Aorta (tissue), 5 donors: ENCODE results near the gene PARD3. TPM values are rescaled to one million over a fixed set of nuclear protein-coding genes. Genes with fewer than 3 reads are reported as not detected.

Experiments
- ATAC-seq: fragments of 200-7000 bp; cut with Tn5 transposase; one replicate; pipeline ENCODE4 v1.9.1; 2022; ENCODE audit warnings: moderate library complexity; ENCODE audit not compliant: low FRiP score
- DNase-seq, 2 donors: peaks; one replicate each; pipeline ENCODE4 v3.0.0-alpha.2; 2020
- H3K27ac ChIP-seq, 2 donors: one replicate each; pipeline ENCODE4 v1.5.1; 2013; ENCODE audit warnings: low read length in 2 of 2, mild to moderate bottlenecking in 2 of 2, moderate library complexity in 2 of 2, control low read depth in 1 of 2, inconsistent platforms in 1 of 2, low read depth in 1 of 2
- H3K27me3 ChIP-seq, 2 donors: one replicate each; pipeline ENCODE4 v1.6.1; 2013; ENCODE audit warnings: control low read depth in 1 of 2, low read length in 1 of 2, mild to moderate bottlenecking in 1 of 2, moderate library complexity in 1 of 2; ENCODE audit not compliant: insufficient read depth in 2 of 2, control insufficient read depth in 1 of 2
- H3K36me3 ChIP-seq, 2 donors: one replicate each; pipeline ENCODE4 v1.6.1; 2013; ENCODE audit warnings: control low read depth in 1 of 2, low read length in 1 of 2, mild to moderate bottlenecking in 1 of 2; ENCODE audit not compliant: insufficient read depth in 2 of 2, control insufficient read depth in 1 of 2
- H3K4me1 ChIP-seq, 2 donors: one replicate each; pipeline ENCODE4 v1.6.1; 2013; ENCODE audit warnings: low read length in 2 of 2, control low read depth in 1 of 2, mild to moderate bottlenecking in 1 of 2, moderate library complexity in 1 of 2; ENCODE audit not compliant: insufficient read depth in 2 of 2, control insufficient read depth in 1 of 2
- H3K4me3 ChIP-seq, 2 donors: one replicate each; pipeline ENCODE4 v1.5.1; 2013; ENCODE audit warnings: low read length in 2 of 2, control low read depth in 1 of 2, mild to moderate bottlenecking in 1 of 2
- H3K9me3 ChIP-seq: one replicate; pipeline ENCODE4 v1.6.1; 2013; ENCODE audit warnings: mild to moderate bottlenecking, low read length; ENCODE audit not compliant: control insufficient read depth
- WGBS, 2 donors: extraction: QIAGEN DNeasy Blood & Tissue Kit; methylation state at CpG; one replicate each; pipeline ENCODE4 v1.1.7; 2013; 5-methylcytosine and 5-hydroxymethylcytosine counted together
- intact Hi-C, 2 donors: fragments of 100-400 bp; cut with DNase I; formaldehyde crosslinking; loops; one replicate each; pipeline versions ENCODE4 v1.14.2 to v1.15.0; 2022
- polyA plus RNA-seq, 2 donors: library from polyadenylated mRNA; stranded (reverse); fragments of 200-250 nt; gene quantifications; one replicate each; pipeline ENCODE4 v1.2.3, GENCODE V29; 2013
- total RNA-seq, 2 donors: library from RNA; stranded (reverse); fragmentation: NEBNext Ultra II Directional; extraction: Animal tissue kit (Norgen Biotek cat#: 25700); gene quantifications; one replicate each; pipeline ENCODE4 v1.2.1, GENCODE V29; 2021
- donor health status: healthy with polysubstance abuse.
- donor health status: Bipolar disorder and iron deficiency.
- donor health status: DM: no; HTN: no; CAD: no.
- donor health status: DM: no; HTN: no; CAD: no.
- donor health status: DM: yes; HTN: yes; CAD: no.

Gene PARD3
- total and polyA plus RNA-seq, 4 donors: 6.4 to 33.0 (median 28.7) TPM

GRCh38 chr10:34489411-34489810, 325.7 kb downstream of the PARD3 start:
- whole genome bisulfite sequencing, 2 donors: 96 to 99% methylated on average over 3 of the region's 3 CpGs

GRCh38 chr10:34488476-34489130, 326.5 kb downstream of the PARD3 start:
- no peaks in the 10 kb centered on the region for H3K9me3 ChIP-seq
- H3K36me3 ChIP-seq: no peaks in the 10 kb centered on the region
- H3K27me3 ChIP-seq: no peaks in the 10 kb centered on the region
- intact Hi-C loops: no loop called here
- ATAC-seq (no peak), DNase-seq (no peak)
- H3K4me3 ChIP-seq: no peak overlapping the region
- H3K4me1 ChIP-seq: no peaks in the 10 kb centered on the region
- no peak overlapping the region for H3K27ac ChIP-seq
- WGBS, 2 donors: 96 to 98% methylated on average over 22 of the region's 22 CpGs

More at GRCh38 chr10:34489411-34489810, 325.7 kb downstream of the PARD3 start:
- ATAC-seq (no peak), DNase-seq (no peak)
- H3K9me3 ChIP-seq: no peaks in the 10 kb centered on the region
- H3K4me1 ChIP-seq: no peaks in the 10 kb centered on the region
- H3K27me3 ChIP-seq: no peaks in the 10 kb centered on the region
- H3K27ac ChIP-seq: no peak overlapping the region
- intact Hi-C loops: no loop called here
- H3K4me3 ChIP-seq: no peak overlapping the region
- no peaks in the 10 kb centered on the region for H3K36me3 ChIP-seq

GRCh38 chr10:34486008-34486407, 329.1 kb downstream of the PARD3 start:
- Histone ChIP-seq H3K9me3 (no peaks in the 10 kb centered on the region), H3K4me3 (no peak overlapping the region), H3K27ac (no peak overlapping the region), H3K36me3 (no peaks in the 10 kb centered on the region), H3K4me1 (no peaks in the 10 kb centered on the region), H3K27me3 (no peaks in the 10 kb centered on the region)
- WGBS, 2 donors: 96 to 98% methylated on average over 5 of the region's 5 CpGs
- intact Hi-C loops: no loop called here
- DNase-seq: no peak
- no peak for ATAC-seq

- ATAC-seq (no peak), DNase-seq (no peak)
- no peaks in the 10 kb centered on the region for H3K4me1 ChIP-seq
- intact Hi-C loops: no loop called here
- H3K36me3 ChIP-seq: no peaks in the 10 kb centered on the region
- H3K9me3 ChIP-seq: no peaks in the 10 kb centered on the region
- 88 to 93% methylated on average over 4 of the region's 4 CpGs for WGBS, 2 donors
- no peak overlapping the region for H3K27ac ChIP-seq
- no peak overlapping the region for H3K4me3 ChIP-seq
- H3K27me3 ChIP-seq: no peaks in the 10 kb centered on the region
Measured at GRCh38 chr10:34484164-34484563, 330.9 kb downstream of the PARD3 start.

GRCh38 chr10:34480345-34480744, 334.8 kb downstream of the PARD3 start:
- intact Hi-C loops: no loop called here
- ATAC-seq (no peak), DNase-seq (no peak)
- Histone ChIP-seq H3K36me3 (no peaks in the 10 kb centered on the region), H3K27me3 (no peaks in the 10 kb centered on the region), H3K27ac (no peak overlapping the region), H3K4me1 (peaks cover 0 to 2% of the 10 kb centered on the region in 2 donors), H3K4me3 (no peak overlapping the region), H3K9me3 (no peaks in the 10 kb centered on the region)
- 75% methylated on average over 4 of the region's 4 CpGs for WGBS, 2 donors

- ATAC-seq (no peak), DNase-seq (no peak)
- 95 to 96% methylated on average over 7 of the region's 7 CpGs for WGBS, 2 donors
- Histone ChIP-seq H3K36me3 (no peaks in the 10 kb centered on the region), H3K27me3 (no peaks in the 10 kb centered on the region), H3K9me3 (no peaks in the 10 kb centered on the region), H3K4me3 (no peak overlapping the region), H3K27ac (no peak overlapping the region), H3K4me1 (peaks cover 0 to 2% of the 10 kb centered on the region in 2 donors)
- intact Hi-C loops: no loop called here
Measured at GRCh38 chr10:34479520-34480179, 335.4 kb downstream of the PARD3 start.

GRCh38 chr10:34477249-34477648, 337.8 kb downstream of the PARD3 start:
- WGBS, 2 donors: 96 to 99% methylated on average over 2 of the region's 2 CpGs
- H3K27ac ChIP-seq: no peak overlapping the region
- no peak overlapping the region for H3K4me3 ChIP-seq
- H3K36me3 ChIP-seq: no peaks in the 10 kb centered on the region
- intact Hi-C loops: no loop called here
- no peaks in the 10 kb centered on the region for H3K27me3 ChIP-seq
- H3K4me1 ChIP-seq: peaks cover 0 to 2% of the 10 kb centered on the region in 2 donors
- no peak for ATAC-seq
- no peak for DNase-seq
- no peaks in the 10 kb centered on the region for H3K9me3 ChIP-seq

GRCh38 chr10:34476608-34477007, 338.5 kb downstream of the PARD3 start:
- intact Hi-C loops: no loop called here
- H3K27ac ChIP-seq: no peak overlapping the region
- H3K36me3 ChIP-seq: no peaks in the 10 kb centered on the region
- H3K9me3 ChIP-seq: no peaks in the 10 kb centered on the region
- H3K27me3 ChIP-seq: no peaks in the 10 kb centered on the region
- H3K4me1 ChIP-seq: peaks cover 0 to 2% of the 10 kb centered on the region in 2 donors
- no peak for DNase-seq
- ATAC-seq: no peak
- WGBS, 2 donors: 94 to 96% methylated on average over 3 of the region's 3 CpGs
- H3K4me3 ChIP-seq: no peak overlapping the region

- H3K27ac ChIP-seq: no peak overlapping the region
- H3K4me1 ChIP-seq: peaks cover 0 to 2% of the 10 kb centered on the region in 2 donors
- H3K9me3 ChIP-seq: no peaks in the 10 kb centered on the region
- no peak for DNase-seq
- intact Hi-C loops: no loop called here
- no peak overlapping the region for H3K4me3 ChIP-seq
- H3K36me3 ChIP-seq: no peaks in the 10 kb centered on the region
- ATAC-seq: no peak
- 52 to 62% methylated on average over 5 of the region's 5 CpGs for WGBS, 2 donors
- no peaks in the 10 kb centered on the region for H3K27me3 ChIP-seq
Measured at GRCh38 chr10:34475786-34476185, 339.3 kb downstream of the PARD3 start.
